Type B pancreatic cell (in vitro differentiated cells): ENCODE data around the gene CAMTA1. TPM values are rescaled to one million over a fixed set of nuclear protein-coding genes. Genes with fewer than 3 reads are reported as not detected.

Experiments used
- DNase-seq: peaks from one replicate; pipeline ENCODE4 v3.0.0; 2021; ENCODE audit warnings: mixed read lengths; ENCODE audit not compliant: unreplicated experiment; ENCODE audit errors: extremely low spot score
- H3K27ac Mint-ChIP-seq: 2 replicates; pipeline ENCODE4 v1.8.0; 2021; ENCODE audit warnings: mild to moderate bottlenecking, mixed read lengths
- H3K27me3 Mint-ChIP-seq: 2 replicates; pipeline ENCODE4 v1.8.0; 2021; ENCODE audit warnings: mixed read lengths
- H3K36me3 Mint-ChIP-seq: 2 replicates; pipeline ENCODE4 v1.8.0; 2021; ENCODE audit warnings: mixed read lengths
- H3K4me1 Mint-ChIP-seq: one replicate; pipeline ENCODE4 v1.8.0; 2021; ENCODE audit warnings: mixed read lengths; ENCODE audit not compliant: unreplicated experiment
- H3K4me3 Mint-ChIP-seq: 2 replicates; pipeline ENCODE4 v1.8.0; 2021; ENCODE audit warnings: mild to moderate bottlenecking, mixed read lengths
- H3K9me3 Mint-ChIP-seq: 2 replicates; pipeline ENCODE4 v1.8.0; 2021; ENCODE audit warnings: mixed read lengths
- CTCF ChIP-seq: fragments of 200-600 bp; sonication (generic); conservative IDR thresholded peaks from 2 replicates; pipeline ENCODE4 v1.5.0; 2021; ENCODE audit warnings: antibody characterized with exemption, mild to moderate bottlenecking
- total RNA-seq: library from RNA; stranded (reverse); gene quantifications from 2 replicates; pipeline ENCODE4 v1.2.1, GENCODE V29; 2021; ENCODE audit warnings: low replicate concordance

CAMTA1 gene
- total RNA-seq, 1 donor from 2014 or later = 82.5 TPM

GRCh38 chr1:7046891-7047290, 261.6 kb downstream of the CAMTA1 start:
- Mint-ChIP-seq H3K27ac (no peak overlapping the region), H3K4me3 (no peak overlapping the region), H3K4me1 (peaks cover 4% of the 10 kb centered on the region), H3K9me3 (no peaks in the 10 kb centered on the region), H3K27me3 (peaks cover 38% of the 10 kb centered on the region), H3K36me3 (no peaks in the 10 kb centered on the region)
- DNase-seq = no peak
- TF ChIP-seq CTCF = no peak

- DNase-seq = no peak
- no peak for TF ChIP-seq CTCF
- Mint-ChIP-seq H3K4me3 (no peak overlapping the region), H3K4me1 (peaks cover 4% of the 10 kb centered on the region), H3K9me3 (no peaks in the 10 kb centered on the region), H3K27ac (no peak overlapping the region), H3K36me3 (no peaks in the 10 kb centered on the region), H3K27me3 (peaks cover 38% of the 10 kb centered on the region)
Measured at GRCh38 chr1:7047866-7048265, 262.6 kb downstream of the CAMTA1 start.

- Mint-ChIP-seq H3K4me3 (no peak overlapping the region), H3K4me1 (peaks cover 4% of the 10 kb centered on the region), H3K9me3 (no peaks in the 10 kb centered on the region), H3K36me3 (no peaks in the 10 kb centered on the region), H3K27me3 (peaks cover 42% of the 10 kb centered on the region), H3K27ac (no peak overlapping the region)
- no peak for DNase-seq
- TF ChIP-seq CTCF = no peak
Measured at GRCh38 chr1:7048395-7048794, 263.1 kb downstream of the CAMTA1 start.

- H3K27me3 Mint-ChIP-seq = peaks cover 36% of the 10 kb centered on the region
- no peak for DNase-seq
- no peak overlapping the region for H3K27ac Mint-ChIP-seq
- no peak for TF ChIP-seq CTCF
- no peaks in the 10 kb centered on the region for H3K9me3 Mint-ChIP-seq
- H3K36me3 Mint-ChIP-seq = no peaks in the 10 kb centered on the region
- no peak overlapping the region for H3K4me3 Mint-ChIP-seq
- H3K4me1 Mint-ChIP-seq = peaks cover 4% of the 10 kb centered on the region
Measured at GRCh38 chr1:7049913-7050625, 264.8 kb downstream of the CAMTA1 start.

GRCh38 chr1:7050751-7051665, 265.8 kb downstream of the CAMTA1 start:
- no peak overlapping the region for H3K27ac Mint-ChIP-seq
- peaks cover 4% of the 10 kb centered on the region for H3K4me1 Mint-ChIP-seq
- TF ChIP-seq CTCF = no peak
- H3K27me3 Mint-ChIP-seq = peaks cover 31% of the 10 kb centered on the region
- DNase-seq = no peak
- H3K4me3 Mint-ChIP-seq = no peak overlapping the region
- no peaks in the 10 kb centered on the region for H3K9me3 Mint-ChIP-seq
- H3K36me3 Mint-ChIP-seq = no peaks in the 10 kb centered on the region
